ENCODE results near the gene EHD4.

Gene EHD4

GRCh38 chr15:41932511-41933289 lies 39.7 kb downstream of the EHD4 start:
- FAIRE-seq = no peak
- no peak for DNase-seq (ENCODE audit: insufficient read length, low spot score)
- TF ChIP-seq CTCF (IDR thresholded peaks at IDR 0.05; ENCODE audit: insufficient read depth, missing control alignments) = no peak

GRCh38 chr15:41932101-41932500 lies 40.3 kb downstream of the EHD4 start:
- DNase-seq (ENCODE audit: insufficient read length, low spot score) = no peak
- FAIRE-seq = no peak
- no peak for TF ChIP-seq CTCF (IDR thresholded peaks at IDR 0.05; ENCODE audit: insufficient read depth, missing control alignments)

GRCh38 chr15:41930867-41931222 lies 41.5 kb downstream of the EHD4 start:
- no peak for DNase-seq (ENCODE audit: insufficient read length, low spot score)
- no peak for FAIRE-seq
- TF ChIP-seq CTCF (IDR thresholded peaks at IDR 0.05; ENCODE audit: insufficient read depth, missing control alignments) = no peak

- TF ChIP-seq CTCF (IDR thresholded peaks at IDR 0.05; ENCODE audit: insufficient read depth, missing control alignments) = no peak
- DNase-seq (ENCODE audit: insufficient read length, low spot score) = no peak
- FAIRE-seq = no peak
Measured at GRCh38 chr15:41930221-41930866, 42.0 kb downstream of the EHD4 start.

- DNase-seq (ENCODE audit: insufficient read length, low spot score) (no peak), FAIRE-seq (no peak)
- TF ChIP-seq CTCF (IDR thresholded peaks at IDR 0.05; ENCODE audit: insufficient read depth, missing control alignments) = no peak
Measured at GRCh38 chr15:41928637-41929620, 43.4 kb downstream of the EHD4 start.

- no peak for FAIRE-seq
Measured at GRCh38 chr15:41928100-41928499, 44.3 kb downstream of the EHD4 start.

More at GRCh38 chr15:41928100-41928499, 44.3 kb downstream of the EHD4 start:
- no peak for DNase-seq (ENCODE audit: insufficient read length, low spot score)
- no peak for TF ChIP-seq CTCF (IDR thresholded peaks at IDR 0.05; ENCODE audit: insufficient read depth, missing control alignments)
